ENCODE data around the gene LDB2.
A peak's percentile ranks its signal among the peaks of the same experiment; 100 is the strongest.

LDB2 gene

DNA sequence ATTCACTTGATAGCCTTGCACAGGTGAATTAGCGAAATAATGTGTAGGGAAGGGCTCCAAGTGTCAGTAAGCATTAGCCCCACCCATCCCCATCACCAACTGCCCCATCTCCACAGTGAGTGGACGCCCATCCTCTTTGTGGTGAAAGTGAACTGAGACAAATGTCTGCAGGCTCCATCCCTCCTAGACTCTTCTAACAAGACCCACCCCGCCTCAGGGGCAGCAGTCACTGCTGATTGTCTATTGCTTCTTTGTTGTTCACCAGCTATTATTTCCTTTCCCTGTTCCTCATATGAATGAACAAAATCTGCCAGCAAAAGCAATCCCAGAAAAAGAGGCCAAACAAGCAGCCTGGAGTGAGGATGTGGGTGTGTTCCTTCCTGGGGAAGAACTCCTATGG lies 96.4 kb downstream of the LDB2 start:
- DNase-seq (ENCODE audit: low read depth), result no peak

DNA sequence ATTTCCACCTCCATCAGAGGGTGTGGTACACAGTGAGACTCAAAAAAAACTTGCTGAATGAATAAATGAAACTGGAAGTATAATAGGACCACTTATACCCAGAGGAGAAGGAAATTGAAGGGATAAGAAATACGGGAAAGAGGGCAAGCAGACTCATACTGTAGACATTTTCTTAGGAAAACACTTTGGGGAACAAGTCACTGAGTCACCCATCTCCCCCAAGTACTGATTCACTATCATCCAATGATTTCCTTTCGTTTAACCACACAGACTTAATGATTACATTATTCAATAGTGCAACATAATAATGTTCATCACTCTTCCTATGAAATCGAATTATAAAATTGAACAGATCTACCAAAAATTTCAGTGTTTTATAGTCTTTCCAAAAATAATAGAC lies 97.1 kb downstream of the LDB2 start:
- no peak for DNase-seq (ENCODE audit: low read depth)

DNA sequence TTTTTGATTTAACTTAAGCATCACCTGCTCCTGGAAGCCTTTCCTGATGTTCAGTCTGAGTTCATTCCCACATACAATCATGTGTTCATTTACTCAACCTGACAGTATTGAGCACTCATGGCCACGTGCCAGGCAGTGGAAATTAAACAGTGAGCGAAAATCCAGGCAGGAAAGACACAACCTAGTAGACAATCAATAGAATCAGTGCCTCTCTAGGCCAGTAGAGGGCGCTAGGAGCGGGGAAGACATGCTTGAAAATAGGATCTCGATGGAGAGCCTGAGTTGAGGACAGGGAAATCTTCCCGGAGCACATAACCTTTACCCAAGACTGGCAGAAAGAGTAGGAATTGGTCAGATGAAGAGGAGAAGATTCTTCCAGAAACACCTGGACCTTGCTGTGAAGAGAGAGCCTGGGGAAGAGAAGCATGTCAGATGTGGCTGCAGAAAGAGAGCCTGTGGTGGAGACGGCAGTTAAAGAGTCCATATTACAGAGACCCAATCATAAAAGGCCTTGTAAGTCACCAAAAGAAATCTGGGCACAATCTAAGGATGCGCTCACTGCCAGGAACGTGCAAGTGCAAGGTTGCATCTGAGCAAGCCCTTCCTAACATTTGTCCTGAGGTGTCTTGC lies 103.5 kb downstream of the LDB2 start:
- peak; percentile 44 for DNase-seq (ENCODE audit: low read depth)

DNA sequence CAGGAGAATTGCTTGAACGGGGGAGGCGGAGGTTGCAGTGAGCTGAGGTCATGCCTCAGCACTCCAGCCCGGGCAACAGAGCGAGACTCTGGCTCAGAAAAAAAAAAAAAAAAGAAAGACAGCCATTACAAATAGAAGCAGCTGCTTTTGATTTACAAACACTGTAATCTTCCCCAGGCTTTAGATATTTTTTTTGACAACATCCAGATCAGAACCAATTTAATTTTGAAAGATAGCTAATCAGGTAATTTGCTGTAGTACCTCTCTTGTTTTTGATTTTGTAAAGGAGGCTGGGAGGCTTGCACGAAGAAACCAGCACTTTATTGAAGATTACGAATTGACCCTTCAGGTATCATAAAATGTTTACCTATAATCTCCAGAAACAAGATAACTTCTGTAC lies 107.0 kb downstream of the LDB2 start:
- DNase-seq (ENCODE audit: low read depth), result no peak

DNA sequence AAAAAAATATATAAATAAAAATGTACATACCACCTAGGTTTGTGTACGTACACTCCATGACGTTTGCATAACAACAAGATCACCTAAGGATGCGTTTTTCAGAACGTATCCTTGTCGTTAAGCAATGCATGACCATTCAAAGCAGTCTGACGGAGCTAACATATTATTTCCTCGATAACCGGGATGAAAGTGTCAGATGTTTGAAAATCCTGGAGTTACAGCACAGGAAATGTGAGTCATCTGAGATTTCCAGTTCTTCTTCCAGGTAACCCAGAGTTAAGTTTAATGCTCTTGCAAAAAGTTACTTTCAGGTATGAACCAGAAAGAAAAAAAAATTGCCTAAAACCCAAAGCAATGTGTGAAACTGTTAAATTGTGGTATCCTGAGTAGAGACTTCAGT lies 107.9 kb downstream of the LDB2 start:
- no peak for DNase-seq (ENCODE audit: low read depth)

DNA sequence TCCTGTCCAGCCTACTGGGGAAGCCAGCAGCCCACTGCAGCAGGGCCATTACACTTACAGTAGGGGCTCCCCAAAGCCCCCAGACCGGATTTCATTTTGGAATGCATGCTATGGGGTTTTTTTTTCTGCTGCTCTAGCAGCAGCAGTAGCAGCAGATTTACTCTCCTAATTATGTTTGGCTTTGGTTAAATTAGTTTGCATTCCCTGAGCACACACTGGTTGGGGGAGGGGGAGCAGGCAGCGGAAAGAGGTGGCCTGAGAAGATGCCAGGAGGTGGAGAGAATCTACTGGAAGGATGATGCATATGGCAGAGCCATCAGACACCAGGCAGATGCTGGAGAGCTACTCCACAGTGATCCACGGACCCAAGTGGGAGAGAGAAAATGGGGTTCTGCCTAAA lies 109.6 kb downstream of the LDB2 start:
- DNase-seq (ENCODE audit: low read depth), result no peak

DNA sequence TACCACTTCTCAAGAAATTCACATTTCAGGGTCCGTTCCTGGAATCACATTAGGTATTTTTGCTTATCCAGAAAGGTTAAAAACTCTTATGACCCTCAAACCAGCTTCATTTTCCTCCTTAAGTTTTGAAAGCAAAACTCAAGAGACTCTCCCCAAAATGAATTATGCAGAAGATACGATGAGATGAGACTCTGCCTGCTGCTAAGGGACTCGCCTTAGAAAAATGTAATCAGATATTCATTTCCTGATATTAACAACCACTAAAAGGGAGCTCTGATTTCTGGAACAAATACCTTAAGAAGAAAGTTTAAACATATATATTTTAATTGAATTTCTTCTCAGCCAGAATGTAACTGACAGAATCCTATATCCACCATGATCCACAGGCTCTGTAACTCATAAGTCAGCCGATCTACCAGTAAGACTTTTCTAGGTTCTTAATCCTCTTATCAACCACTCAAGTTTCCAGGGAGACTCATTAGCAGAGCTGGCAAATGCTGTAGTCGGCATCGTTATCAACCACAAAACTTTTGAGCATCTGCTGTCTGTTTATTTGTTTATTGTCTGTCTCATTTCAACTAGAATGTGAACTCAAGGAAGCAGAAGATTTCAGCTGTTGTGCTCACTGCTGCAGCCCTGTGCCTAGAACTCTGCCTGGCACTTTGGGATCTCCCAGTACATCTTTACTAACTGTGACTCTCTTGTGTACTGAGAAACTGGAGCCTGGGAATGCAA lies 112.5 kb downstream of the LDB2 start:
- DNase-seq (ENCODE audit: low read depth), result no peak

DNA sequence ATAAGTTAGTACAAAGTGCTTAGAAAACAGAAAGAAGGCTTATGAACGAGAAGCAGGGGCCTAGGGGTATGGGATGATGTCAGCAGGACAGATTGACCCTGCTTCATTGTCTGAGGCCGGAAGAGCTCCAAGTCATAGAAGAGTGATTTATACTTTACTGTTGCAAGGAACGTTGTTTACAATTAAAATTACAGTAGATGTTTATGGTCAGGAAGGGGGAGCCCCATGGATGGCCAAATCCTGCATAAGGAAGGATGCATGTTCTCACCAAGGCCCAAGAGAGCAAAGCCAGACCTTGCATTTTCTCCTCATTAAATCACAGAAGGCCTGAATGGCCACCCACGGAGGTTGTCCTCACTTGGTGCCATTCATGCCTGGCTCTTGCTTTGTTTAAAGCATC lies 115.3 kb downstream of the LDB2 start:
- DNase-seq (ENCODE audit: low read depth), result no peak

DNA sequence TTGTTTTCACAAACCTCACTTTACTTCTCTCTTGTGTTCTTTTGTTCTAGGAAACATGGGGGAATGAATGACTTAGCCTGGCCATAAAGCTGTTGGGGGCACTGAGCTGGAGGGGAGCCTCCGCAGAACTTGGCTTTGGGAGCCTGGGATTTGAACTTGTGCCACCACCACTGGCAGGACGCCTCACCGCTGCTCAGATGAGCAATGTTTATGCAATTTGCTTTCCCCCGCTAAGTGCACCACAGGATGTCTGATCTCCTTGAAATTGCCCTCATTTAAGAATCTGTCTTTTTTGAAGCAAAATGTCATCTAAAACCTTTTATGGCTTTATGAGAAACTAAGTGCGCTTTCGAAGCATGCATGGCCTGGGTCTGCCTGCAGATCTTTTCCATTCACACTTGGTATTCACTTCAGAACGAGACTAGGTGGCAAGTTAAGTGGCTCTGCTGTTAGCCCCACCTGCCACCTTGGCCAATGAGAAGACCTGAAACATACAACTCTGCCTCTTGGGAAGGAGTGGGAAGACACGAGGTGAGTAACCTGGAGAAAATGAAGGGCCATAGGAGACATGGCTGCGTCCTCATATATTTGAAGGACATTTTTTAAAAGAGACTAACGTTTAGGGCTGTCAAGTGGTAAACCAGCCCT lies 119.3 kb downstream of the LDB2 start:
- peak; percentile 54 for DNase-seq (ENCODE audit: low read depth)

DNA sequence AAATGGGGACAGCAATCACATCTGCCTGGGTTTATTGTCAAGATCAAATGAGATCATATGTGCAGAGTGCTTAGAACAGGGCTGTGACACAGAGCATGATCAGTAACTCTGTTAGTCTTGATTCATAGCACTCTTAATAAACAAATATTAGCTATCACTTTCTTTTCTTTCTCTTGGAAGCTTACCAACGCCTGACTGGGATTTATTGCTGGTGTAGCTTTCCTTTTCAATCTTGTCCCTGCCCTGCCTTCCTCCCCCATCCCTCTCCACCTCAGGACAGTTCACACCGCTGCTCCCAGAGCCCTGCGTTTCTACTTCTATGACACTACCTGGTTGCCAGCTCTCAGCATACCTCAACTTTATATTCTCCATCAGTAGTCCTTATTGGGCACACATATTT lies 120.7 kb downstream of the LDB2 start:
- DNase-seq (ENCODE audit: low read depth), result no peak

DNA sequence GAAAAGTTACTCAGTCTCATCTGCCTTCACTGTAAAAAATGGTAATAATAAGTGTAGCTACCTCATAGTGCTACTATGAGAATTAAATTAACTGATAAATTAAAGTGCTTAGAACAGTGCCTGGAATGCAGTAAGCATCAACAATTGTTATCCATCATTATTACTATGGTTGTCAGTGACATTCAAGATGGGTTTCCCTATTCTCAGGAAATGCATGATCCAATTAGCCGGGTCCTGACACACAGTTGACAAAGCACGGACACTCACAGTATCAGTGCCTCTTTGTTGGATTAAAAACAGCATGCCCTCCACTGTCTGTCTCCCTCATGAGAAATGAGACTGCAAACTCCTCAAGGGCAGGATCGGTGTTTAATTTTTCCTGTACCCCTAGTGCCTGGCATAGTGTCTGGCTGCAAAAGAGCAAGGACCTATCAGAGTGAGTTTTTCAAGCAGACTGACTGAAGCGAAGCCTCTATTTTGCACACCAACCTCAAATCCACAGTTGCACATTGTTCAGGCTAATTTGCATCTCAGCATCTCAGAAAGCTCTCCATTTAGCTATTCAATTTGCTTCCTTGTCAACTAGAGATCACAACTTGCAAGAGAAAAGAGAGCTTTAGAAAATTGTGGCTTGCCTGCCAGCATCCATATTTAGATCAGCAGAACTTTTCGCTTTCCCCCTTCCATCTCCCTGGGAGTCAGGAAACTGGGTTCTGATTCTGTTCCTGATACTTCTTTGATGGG lies 122.9 kb downstream of the LDB2 start:
- DNase-seq (ENCODE audit: low read depth), result no peak

DNA sequence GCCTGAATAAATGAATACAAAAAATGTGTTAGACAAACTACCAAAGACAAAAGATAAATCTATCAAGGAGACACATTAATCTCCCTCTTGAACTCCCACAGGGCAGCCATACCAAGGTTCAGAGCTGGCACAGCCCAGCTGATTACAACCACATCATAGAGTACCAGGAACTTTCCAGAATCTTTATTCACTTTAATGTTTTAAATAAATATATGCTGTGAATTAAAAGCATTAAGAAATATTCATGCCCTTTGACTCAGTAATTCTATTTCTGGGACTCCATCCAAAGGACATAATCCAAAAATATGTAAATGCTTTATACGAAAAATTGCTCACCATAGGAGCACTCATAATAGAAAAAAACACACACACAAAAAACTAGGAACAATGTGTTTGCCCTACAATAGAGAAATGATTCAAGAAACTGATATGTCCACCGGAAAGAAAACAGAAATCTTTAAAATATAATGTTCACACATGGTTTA lies 126.0 kb downstream of the LDB2 start:
- DNase-seq (ENCODE audit: low read depth), result peak; percentile 83

DNA sequence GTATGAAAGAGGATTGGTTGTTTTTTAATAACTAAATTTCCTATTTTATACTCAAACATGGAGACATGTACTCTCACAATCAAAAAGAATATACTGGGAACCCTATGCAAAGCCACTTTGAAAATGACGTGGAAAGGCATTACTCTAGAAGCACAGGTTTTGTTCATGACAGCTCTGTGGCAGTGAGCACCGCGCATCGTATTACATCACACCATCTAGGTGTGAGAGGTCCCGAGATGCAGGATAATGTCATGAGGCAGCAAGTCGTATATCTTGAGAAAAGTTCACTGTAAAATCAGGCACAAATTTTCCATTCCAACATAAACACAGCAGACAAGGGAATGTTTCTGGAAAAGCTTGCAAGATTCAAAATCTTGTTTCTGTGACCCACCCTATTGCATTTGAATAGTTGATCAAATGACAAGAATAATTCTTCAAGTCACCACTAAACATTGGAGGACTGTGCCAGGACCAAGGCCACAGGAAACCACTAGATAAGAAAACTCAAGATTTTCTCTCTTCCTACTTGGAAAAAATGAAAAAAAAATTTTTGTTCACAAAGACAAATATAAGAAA lies 127.6 kb downstream of the LDB2 start:
- DNase-seq (ENCODE audit: low read depth), result no peak

DNA sequence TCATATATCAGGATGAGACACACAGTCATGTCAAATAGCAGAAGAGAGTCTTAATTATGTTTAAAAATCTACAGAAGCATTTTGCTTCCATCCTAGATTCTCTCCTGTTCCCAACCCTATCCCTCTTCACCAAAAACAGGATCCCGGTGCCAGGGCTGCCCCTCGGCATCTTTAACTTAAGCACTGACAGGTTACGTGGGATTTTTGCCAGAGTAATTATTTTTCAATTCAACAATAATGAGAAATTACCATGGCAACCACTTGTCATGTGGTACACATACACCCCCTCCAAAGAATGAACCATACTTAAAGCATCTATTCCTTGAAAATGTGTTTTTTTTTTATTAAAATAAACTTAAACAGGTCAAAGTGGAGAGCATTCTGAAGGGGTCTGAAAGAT lies 130.6 kb downstream of the LDB2 start:
- DNase-seq (ENCODE audit: low read depth), result no peak

DNA sequence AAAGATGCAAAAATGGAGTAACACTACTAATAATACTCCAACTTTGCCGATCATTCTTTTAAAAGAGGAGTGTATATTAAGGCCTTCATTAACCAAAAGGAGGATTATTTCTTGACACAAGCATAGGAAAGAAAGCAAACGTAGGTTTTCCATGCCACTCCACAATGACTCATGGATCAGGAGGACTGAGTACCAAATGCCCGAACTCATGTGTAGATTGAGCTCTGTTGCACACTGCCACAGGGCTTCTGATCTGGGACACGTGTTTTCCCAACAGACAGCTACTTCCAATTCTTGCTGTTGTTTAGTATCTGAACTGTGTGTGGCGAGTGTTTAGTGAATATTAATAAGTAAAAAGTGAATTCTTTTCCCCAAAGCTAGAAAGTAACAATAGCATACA lies 131.2 kb downstream of the LDB2 start:
- no peak for DNase-seq (ENCODE audit: low read depth)

DNA sequence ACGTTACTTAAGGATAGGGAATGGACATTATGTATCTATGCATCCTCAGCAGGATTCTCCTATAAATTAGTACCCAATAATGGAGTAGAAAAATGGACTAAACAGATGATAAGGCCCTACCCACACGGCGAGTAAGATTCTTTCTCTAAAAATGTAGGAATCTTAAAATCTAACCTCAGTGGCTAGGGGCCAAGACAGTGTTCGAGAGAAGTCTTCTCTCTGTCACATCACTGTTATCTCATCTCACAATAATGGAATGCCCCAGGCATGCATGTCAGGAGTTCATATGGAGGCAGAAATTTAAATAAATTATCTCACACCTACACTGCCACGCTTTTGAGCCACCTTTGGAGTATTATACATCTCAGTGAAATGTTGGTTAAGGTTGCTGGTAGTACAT lies 132.9 kb downstream of the LDB2 start:
- no peak for DNase-seq (ENCODE audit: low read depth)

DNA sequence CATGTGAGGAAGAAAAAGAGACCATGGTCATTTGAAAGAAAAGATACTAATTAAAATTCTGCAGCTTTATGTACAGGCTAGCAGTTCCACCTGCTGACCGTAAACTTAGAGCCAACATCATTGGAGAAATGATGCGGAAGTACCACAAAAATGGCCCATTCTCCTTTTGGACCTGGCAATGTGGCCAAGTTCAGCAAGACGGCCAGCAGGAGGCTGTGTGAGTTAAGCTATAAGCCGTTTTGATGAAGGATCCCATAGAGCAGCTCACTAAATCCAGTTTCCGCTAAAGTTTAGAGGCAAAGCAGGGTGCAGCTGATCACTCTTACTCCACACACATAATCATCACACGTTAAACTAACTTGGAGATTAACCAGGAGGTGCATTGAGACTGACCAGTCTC lies 133.8 kb downstream of the LDB2 start:
- no peak for DNase-seq (ENCODE audit: low read depth)

DNA sequence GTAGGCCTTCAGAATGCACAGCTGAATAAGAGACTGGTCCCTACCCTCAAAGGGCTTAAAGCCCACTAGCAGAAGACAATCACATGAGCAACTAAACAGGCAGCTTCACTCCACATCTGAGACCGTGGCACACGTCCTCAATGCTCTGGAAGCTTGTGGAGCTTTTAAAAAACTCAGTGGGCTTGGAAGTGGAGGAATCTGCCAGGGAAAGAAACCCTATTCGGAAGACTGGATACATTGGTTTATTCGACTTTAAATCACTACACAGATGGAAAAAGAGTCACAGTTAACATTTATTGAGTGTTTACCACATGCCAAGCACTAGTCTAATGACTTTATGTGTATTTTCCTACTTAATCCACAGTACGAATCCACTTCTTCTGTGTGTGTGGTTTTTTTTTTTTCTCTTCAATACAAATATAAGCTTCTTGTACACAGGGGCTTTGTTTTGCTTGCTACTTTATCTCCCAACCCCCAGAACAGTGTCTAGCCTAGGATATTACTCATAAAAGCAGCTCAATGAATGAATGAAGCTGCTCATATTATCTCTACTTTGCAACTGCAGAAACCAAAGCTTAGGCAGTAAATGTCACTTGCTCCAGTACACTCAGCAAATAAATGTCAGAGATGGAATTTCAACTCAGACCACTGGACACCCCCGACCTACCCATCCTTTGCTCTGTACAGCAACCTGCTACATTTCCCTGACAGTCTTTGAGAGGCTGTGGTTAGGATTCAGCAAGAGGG lies 137.7 kb downstream of the LDB2 start:
- DNase-seq (ENCODE audit: low read depth), result no peak

DNA sequence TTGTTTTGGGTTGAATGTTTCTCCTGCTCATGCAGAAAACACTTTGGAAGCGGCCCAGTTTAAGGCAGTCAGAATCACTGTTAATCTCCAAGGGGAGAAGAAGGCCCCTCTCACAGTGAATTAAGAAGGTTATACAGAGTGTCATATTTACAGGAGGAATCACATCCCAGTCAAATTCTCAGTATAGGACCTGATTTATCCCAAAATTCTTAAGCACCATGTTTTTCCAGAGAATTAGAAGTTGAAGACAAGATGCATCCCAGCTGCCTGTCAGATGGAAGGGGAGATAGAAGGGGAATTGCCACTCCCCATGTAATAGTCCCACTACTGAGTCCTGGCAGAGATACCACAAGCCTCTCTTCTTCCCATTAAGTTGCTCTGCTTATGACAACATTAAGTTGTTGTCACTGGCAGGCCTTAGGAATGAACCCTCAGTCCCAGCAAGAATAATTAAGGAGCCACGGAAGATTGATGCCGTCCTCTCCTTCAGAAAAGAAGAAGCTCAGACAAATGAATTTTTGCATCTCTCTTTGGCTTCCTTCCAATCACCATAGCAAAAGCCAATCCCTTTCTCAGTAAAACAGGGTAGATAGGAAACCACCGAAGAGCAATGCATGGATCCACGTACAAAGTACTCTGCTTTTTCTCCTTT lies 138.4 kb downstream of the LDB2 start:
- DNase-seq (ENCODE audit: low read depth), result no peak

DNA sequence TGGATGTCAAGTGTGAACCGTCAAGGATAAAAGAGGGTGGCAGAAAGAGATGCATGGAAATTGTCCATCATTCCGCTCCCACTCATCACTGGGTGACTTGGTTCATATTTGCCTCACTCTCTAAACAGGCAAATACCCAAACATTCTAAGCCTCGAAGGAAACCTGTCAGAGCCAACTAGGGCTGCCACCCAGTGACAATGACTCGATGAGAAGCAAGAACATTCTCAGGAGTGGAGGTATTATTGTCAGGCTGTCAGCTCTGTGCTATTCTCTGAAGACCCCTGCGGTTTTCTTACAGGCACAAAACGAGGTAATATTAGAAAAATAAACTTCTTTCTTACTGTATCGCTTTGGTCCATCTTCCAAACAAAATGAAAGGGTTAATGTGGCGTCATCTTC lies 139.6 kb downstream of the LDB2 start:
- no peak for DNase-seq (ENCODE audit: low read depth)

DNA sequence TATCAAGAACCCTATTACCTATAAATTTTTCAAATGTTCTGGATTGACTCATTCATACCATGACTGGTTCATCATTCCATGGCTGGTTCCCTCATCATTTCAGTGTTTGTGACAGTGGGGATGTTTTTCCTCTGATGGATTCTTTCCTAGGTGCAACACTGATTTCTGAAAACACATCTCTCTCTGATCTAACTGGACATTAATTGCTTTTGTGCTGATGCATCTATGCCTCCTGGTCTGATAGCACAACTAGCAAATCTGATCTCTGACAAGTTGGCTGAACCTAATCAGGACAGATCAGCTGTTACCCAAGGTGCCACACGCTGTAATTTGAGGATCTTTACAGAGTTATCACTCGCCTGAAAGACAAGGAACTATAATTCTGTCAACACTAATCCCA lies 140.2 kb downstream of the LDB2 start:
- no peak for DNase-seq (ENCODE audit: low read depth)
